HepG2 (cell line): ENCODE measurements around the gene GYPC. TPM values are rescaled to one million over a fixed set of nuclear protein-coding genes. Genes with fewer than 3 reads are reported as not detected.

Experiments used
- ATAC-seq: fragments of 200-7000 bp; cut with Tn5 transposase; 3 replicates; pipeline ENCODE4 v1.9.1; 2020; ENCODE audit warnings: mild to moderate bottlenecking, moderate library complexity
- BruUV-seq: library from RNA; stranded (reverse); fragments of 400-500 nt; replicated peaks from 2 replicates; lab custom pipeline; 2021; lab: Mats Ljungman, UMichigan
- CTCF ChIA-PET: fragments of 300-600 bp; formaldehyde crosslinking; extraction: SDS; loops from one replicate; lab custom pipeline; 2021; ENCODE audit warnings: low total read pairs, inconsistent platforms, low intra/inter-chr PET ratio; lab: Yijun Ruan, JAX
- POLR2A ChIA-PET: fragments of 350-600 bp; sonication (Branson Sonifier 250); formaldehyde crosslinking; loops from one replicate; lab custom pipeline; 2020; ENCODE audit warnings: antibody characterized with exemption, inconsistent platforms; lab: Yijun Ruan, JAX
- DNase-seq: peaks from one replicate; pipeline ENCODE4 v3.0.0-alpha.2; 2015; ENCODE audit warnings: low spot score
- FAIRE-seq: peaks from 3 replicates; lab custom pipeline; 2011; peaks lifted over from hg19 to GRCh38; lab: Jason Lieb, UNC
- H2AFZ ChIP-seq: one replicate; pipeline ENCODE4 v1.6.1; 2011; ENCODE audit warnings: low read length, inconsistent platforms
- H3K27ac ChIP-seq: fragments of 300-600 bp; 3 replicates; pipeline ENCODE4 v1.8.0; 2011; ENCODE audit warnings: mixed run types, mild to moderate bottlenecking, mixed read lengths, low read length, inconsistent platforms; ENCODE audit not compliant: insufficient read depth; ENCODE audit errors: extremely low read length
- H3K27me3 ChIP-seq, 2 experiments: fragments of 200-600 bp in 1 of 2; 2 replicates in 1 of 2; 3 replicates in 1 of 2; pipeline versions ENCODE4 v1.6.0 to v1.8.0; 2011; ENCODE audit warnings: low read length in 2 of 2, mild to moderate bottlenecking in 2 of 2, moderate library complexity in 2 of 2, inconsistent platforms in 1 of 2; ENCODE audit not compliant: insufficient read depth in 2 of 2, control insufficient read depth in 1 of 2
- H3K36me3 ChIP-seq, 2 experiments: fragments of 200-600 bp in 1 of 2; replicated peaks in 1 of 2; 2 replicates in 1 of 2; 3 replicates in 1 of 2; pipeline versions ENCODE4 v1.5.1 to v1.8.0; 2011; ENCODE audit warnings: low read length in 2 of 2, inconsistent platforms in 1 of 2; ENCODE audit not compliant: insufficient read depth in 2 of 2, control insufficient read depth in 1 of 2
- H3K4me1 ChIP-seq: 2 replicates; pipeline ENCODE4 v1.5.1; 2012; ENCODE audit warnings: low read length, inconsistent platforms; ENCODE audit not compliant: insufficient read depth
- H3K4me2 ChIP-seq: 2 replicates; pipeline ENCODE4 v1.6.0; 2011; ENCODE audit warnings: low read depth, low read length, inconsistent platforms
- H3K4me3 ChIP-seq, 3 experiments: fragments of 200-600 bp in 1 of 3; sonication (generic), shearing (Covaris generic) in 1 of 3; replicated peaks in 1 of 3; 2 replicates each; pipeline ENCODE4 v1.5.1; 2011 to 2016; ENCODE audit warnings: low read length in 3 of 3, inconsistent platforms in 2 of 3, low read depth in 2 of 3, mild to moderate bottlenecking in 2 of 3, control low read depth in 1 of 3, mixed read lengths in 1 of 3; ENCODE audit not compliant: insufficient read depth in 1 of 3
- H3K79me2 ChIP-seq: one replicate; pipeline ENCODE4 v1.6.1; 2011; ENCODE audit warnings: low read length, inconsistent platforms; ENCODE audit not compliant: insufficient read depth
- H3K9ac ChIP-seq: 2 replicates; pipeline ENCODE4 v1.6.0; 2011; ENCODE audit warnings: mild to moderate bottlenecking, low read depth, low read length, inconsistent platforms; ENCODE audit not compliant: insufficient read depth
- H3K9me3 ChIP-seq: 2 replicates; pipeline ENCODE4 v1.5.1; 2012; ENCODE audit warnings: mild to moderate bottlenecking, low read length
- H4K20me1 ChIP-seq: 2 replicates; pipeline ENCODE4 v1.6.0; 2011; ENCODE audit warnings: inconsistent platforms, mild to moderate bottlenecking, low read length, moderate library complexity; ENCODE audit not compliant: insufficient read depth
- ETS1 ChIP-seq: sonication (generic); formaldehyde crosslinking; IDR thresholded peaks from 2 replicates; pipeline ENCODE4 v1.4.0; 2020; ENCODE audit warnings: missing genetic modification reagents
- FOXO1 ChIP-seq: sonication (generic); formaldehyde crosslinking; IDR thresholded peaks from 2 replicates; pipeline ENCODE4 v1.4.0; 2020; ENCODE audit warnings: missing genetic modification reagents
- NFKBIZ ChIP-seq: IDR thresholded peaks from 2 replicates; pipeline ENCODE4 v1.6.1; 2018; ENCODE audit warnings: missing genetic modification reagents, missing compliant biosample characterization
- PHF8 ChIP-seq: sonication (generic); formaldehyde crosslinking; IDR thresholded peaks from 2 replicates; pipeline ENCODE4 v1.5.0; 2020; ENCODE audit warnings: missing genetic modification reagents
- POLR2A ChIP-seq, 2 experiments: IDR thresholded peaks; 2 replicates each; pipeline ENCODE4 v1.6.1; 2011; ENCODE audit warnings: low read depth in 2 of 2, low read length in 2 of 2, mild to moderate bottlenecking in 1 of 2, moderate library complexity in 1 of 2; ENCODE audit not compliant: insufficient read depth in 1 of 2
- RNF2 ChIP-seq: fragments of 450-650 bp; conservative IDR thresholded peaks from 2 replicates; pipeline ENCODE4 v1.6.1; 2016; ENCODE audit warnings: low read depth
- SMARCC2 ChIP-seq: fragments of 450-650 bp; IDR thresholded peaks from 2 replicates; pipeline ENCODE4 v1.6.1; 2017; ENCODE audit warnings: antibody characterized with exemption, mild to moderate bottlenecking
- SRF ChIP-seq: IDR thresholded peaks from 2 replicates; pipeline ENCODE4 v1.6.1; 2011; ENCODE audit warnings: mild to moderate bottlenecking, low read depth, low read length, moderate library complexity
- ZBTB25 ChIP-seq: IDR thresholded peaks from 2 replicates; pipeline ENCODE4 v1.6.1; 2018; ENCODE audit warnings: missing genetic modification reagents
- ZBTB46 ChIP-seq: sonication (generic); formaldehyde crosslinking; IDR thresholded peaks from 2 replicates; pipeline ENCODE4 v1.4.0; 2020; ENCODE audit warnings: mild to moderate bottlenecking, missing genetic modification reagents, borderline replicate concordance
- ZNF10 ChIP-seq: sonication (generic); formaldehyde crosslinking; IDR thresholded peaks from 2 replicates; pipeline ENCODE4 v1.4.0; 2020; ENCODE audit warnings: mild to moderate bottlenecking, low read depth, missing genetic modification reagents, borderline replicate concordance
- ZNF230 ChIP-seq: sonication (generic); formaldehyde crosslinking; IDR thresholded peaks from 2 replicates; pipeline ENCODE4 v1.4.0; 2020; ENCODE audit warnings: mild to moderate bottlenecking, missing genetic modification reagents
- ZNF260 ChIP-seq: sonication (generic); formaldehyde crosslinking; IDR thresholded peaks from 2 replicates; pipeline ENCODE4 v1.4.0; 2020; ENCODE audit warnings: missing genetic modification reagents, low read depth, mild to moderate bottlenecking, borderline replicate concordance
- ZNF33A ChIP-seq: sonication (generic); formaldehyde crosslinking; IDR thresholded peaks from 2 replicates; pipeline ENCODE4 v1.5.1; 2020; ENCODE audit warnings: missing genetic modification reagents, mild to moderate bottlenecking, moderate library complexity, borderline replicate concordance
- ZNF550 ChIP-seq: sonication (generic); formaldehyde crosslinking; IDR thresholded peaks from 2 replicates; pipeline ENCODE4 v1.4.0; 2020; ENCODE audit warnings: mild to moderate bottlenecking, missing genetic modification reagents, borderline replicate concordance
- WGBS: methylation state at CpG from one replicate; pipeline ENCODE4 v1.1.6; 2017; ENCODE audit warnings: low lambda C conversion rate; 5-methylcytosine and 5-hydroxymethylcytosine counted together
- in situ Hi-C: cut with HindIII; loops from 2 replicates; pipeline ENCODE4 v1.10.0; 2017; ENCODE audit warnings: low pct_unique_long_range_greater_than_20kb; ENCODE audit not compliant: extremely low pct_ligation_motif_present
- intact Hi-C: fragments of 100-400 bp; cut with micrococcal nuclease; formaldehyde crosslinking; loops from one replicate; pipeline ENCODE4 v1.10.0; 2022; ENCODE audit not compliant: unreplicated experiment
- polyA plus RNA-seq, 8 experiments: library from polyadenylated mRNA; depleted of rRNA in 3 of 8; stranded (reverse) in 7 of 8; unstranded in 1 of 8; fragments of >200 nt; fragmentation: Illumina TruSeq in 4 of 8; extraction: Trizol in 4 of 8; gene quantifications; 2 replicates each; pipeline versions ENCODE4 v1.2.1 to v1.2.3, GENCODE V29; 2011 to 2016; ENCODE audit warnings: low read depth in 4 of 8, missing spikeins in 1 of 8, mixed read lengths in 1 of 8; ENCODE audit not compliant: insufficient read depth in 1 of 8
- total RNA-seq, 5 experiments: library from RNA; depleted of rRNA; stranded (reverse); fragments of >200 nt; fragmentation: Illumina TruSeq; extraction: Trizol; gene quantifications; 2 replicates each; pipeline ENCODE4 v1.2.3, GENCODE V29; 2016; ENCODE audit warnings: low read depth in 1 of 5
- TF ChIP-seq, protein P1 (sequence below): sonication (generic); formaldehyde crosslinking; IDR thresholded peaks from 2 replicates; pipeline ENCODE4 v1.4.0; 2020; ENCODE audit warnings: missing genetic modification reagents, low read depth, mild to moderate bottlenecking, borderline replicate concordance
- TF ChIP-seq, protein P2 (sequence below), 2 experiments: IDR thresholded peaks; 2 replicates each; pipeline ENCODE4 v1.6.1; 2011 to 2012; ENCODE audit warnings: low read length in 2 of 2, borderline replicate concordance in 1 of 2, low read depth in 1 of 2, mild to moderate bottlenecking in 1 of 2, moderate library complexity in 1 of 2

The GYPC gene
- total and polyA plus RNA-seq, 2 of the 13 experiments (the other 11 are each of a cell fraction or from before 2014, with no cell fraction given) = not detected

DNA sequence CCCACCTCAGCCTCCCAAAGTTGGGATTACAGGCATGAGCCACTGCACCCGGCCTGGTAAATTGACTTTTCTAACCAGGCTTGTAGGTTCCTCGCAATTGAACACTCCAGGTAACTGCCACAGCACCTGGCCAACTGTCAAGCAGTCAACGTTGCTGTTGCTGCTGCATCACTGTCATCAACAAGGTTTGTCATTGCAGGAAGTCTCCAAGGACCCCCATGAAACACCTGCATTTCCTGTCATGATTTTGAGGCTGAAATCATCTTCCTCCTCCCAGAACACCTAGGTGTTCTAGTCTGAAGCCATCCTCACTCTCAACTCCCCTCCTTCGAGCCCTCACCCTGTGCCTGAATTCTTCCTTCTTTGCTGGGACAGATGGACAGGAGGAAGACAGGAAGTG, 29.7 kb downstream of the GYPC start:
- H2AFZ ChIP-seq = no peak overlapping the region
- POLR2A ChIA-PET = no interaction called here
- WGBS = 0% methylated on average over 4 of the region's 4 CpGs
- no peak for ATAC-seq
- FAIRE-seq = no peak
- in situ Hi-C loops = no loop called here
- no peaks in the 10 kb centered on the region for H4K20me1 ChIP-seq
- no peak overlapping the region for H3K9ac ChIP-seq
- no TSS peak for BruUV-seq
- no peak overlapping the region for H3K4me3 ChIP-seq
- H3K79me2 ChIP-seq = no peaks in the 10 kb centered on the region
- CTCF ChIA-PET = no interaction called here
- H3K36me3 ChIP-seq = no peaks in the 10 kb centered on the region
- H3K27ac ChIP-seq = no peak overlapping the region
- intact Hi-C loops = no loop called here
- no peak overlapping the region for H3K4me2 ChIP-seq
- H3K9me3 ChIP-seq = no peaks in the 10 kb centered on the region
- H3K27me3 ChIP-seq = peaks cover 3 to 38% of the 10 kb centered on the region in 2 experiments; a peak in 3 of 5 replicates
- DNase-seq = no peak
- H3K4me1 ChIP-seq = no peaks in the 10 kb centered on the region
- TF ChIP-seq ETS1 (CRISPR knock-in tag) (no peak), SRF (no peak), NFKBIZ (no peak), ZNF33A (no peak), FOXO1 (CRISPR knock-in tag) (no peak), RNF2 (no peak), ZBTB46 (CRISPR knock-in tag) (no peak), ZNF550 (CRISPR knock-in tag) (no peak), PHF8 (CRISPR knock-in tag) (no peak), POLR2A (IDR thresholded peaks at IDR 0.05; ENCODE audit: insufficient read depth in 1 of 2, low read depth in 2 of 2, low read length in 2 of 2) (no peak), ZNF10 (no peak), ZNF260 (no peak), ZNF230 (no peak), SMARCC2 (no peak), ZBTB25 (no peak)
- TF ChIP-seq, protein P1, sequence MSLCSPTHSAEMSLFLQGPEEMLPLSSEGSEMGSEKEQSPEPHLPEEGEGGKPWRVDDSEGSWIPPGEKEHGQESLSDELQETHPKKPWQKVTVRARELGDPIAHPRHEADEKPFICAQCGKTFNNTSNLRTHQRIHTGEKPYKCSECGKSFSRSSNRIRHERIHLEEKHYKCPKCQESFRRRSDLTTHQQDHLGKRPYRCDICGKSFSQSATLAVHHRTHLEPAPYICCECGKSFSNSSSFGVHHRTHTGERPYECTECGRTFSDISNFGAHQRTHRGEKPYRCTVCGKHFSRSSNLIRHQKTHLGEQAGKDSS (CRISPR knock-in tag) = no peak
- TF ChIP-seq, protein P2, sequence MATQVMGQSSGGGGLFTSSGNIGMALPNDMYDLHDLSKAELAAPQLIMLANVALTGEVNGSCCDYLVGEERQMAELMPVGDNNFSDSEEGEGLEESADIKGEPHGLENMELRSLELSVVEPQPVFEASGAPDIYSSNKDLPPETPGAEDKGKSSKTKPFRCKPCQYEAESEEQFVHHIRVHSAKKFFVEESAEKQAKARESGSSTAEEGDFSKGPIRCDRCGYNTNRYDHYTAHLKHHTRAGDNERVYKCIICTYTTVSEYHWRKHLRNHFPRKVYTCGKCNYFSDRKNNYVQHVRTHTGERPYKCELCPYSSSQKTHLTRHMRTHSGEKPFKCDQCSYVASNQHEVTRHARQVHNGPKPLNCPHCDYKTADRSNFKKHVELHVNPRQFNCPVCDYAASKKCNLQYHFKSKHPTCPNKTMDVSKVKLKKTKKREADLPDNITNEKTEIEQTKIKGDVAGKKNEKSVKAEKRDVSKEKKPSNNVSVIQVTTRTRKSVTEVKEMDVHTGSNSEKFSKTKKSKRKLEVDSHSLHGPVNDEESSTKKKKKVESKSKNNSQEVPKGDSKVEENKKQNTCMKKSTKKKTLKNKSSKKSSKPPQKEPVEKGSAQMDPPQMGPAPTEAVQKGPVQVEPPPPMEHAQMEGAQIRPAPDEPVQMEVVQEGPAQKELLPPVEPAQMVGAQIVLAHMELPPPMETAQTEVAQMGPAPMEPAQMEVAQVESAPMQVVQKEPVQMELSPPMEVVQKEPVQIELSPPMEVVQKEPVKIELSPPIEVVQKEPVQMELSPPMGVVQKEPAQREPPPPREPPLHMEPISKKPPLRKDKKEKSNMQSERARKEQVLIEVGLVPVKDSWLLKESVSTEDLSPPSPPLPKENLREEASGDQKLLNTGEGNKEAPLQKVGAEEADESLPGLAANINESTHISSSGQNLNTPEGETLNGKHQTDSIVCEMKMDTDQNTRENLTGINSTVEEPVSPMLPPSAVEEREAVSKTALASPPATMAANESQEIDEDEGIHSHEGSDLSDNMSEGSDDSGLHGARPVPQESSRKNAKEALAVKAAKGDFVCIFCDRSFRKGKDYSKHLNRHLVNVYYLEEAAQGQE (IDR thresholded peaks at IDR 0.05; ENCODE audit: borderline replicate concordance in 1 of 2, low read depth in 1 of 2, low read length in 2 of 2) = no peak
